Measurements from ENCODE around the gene KYNU.

KYNU gene

DNA sequence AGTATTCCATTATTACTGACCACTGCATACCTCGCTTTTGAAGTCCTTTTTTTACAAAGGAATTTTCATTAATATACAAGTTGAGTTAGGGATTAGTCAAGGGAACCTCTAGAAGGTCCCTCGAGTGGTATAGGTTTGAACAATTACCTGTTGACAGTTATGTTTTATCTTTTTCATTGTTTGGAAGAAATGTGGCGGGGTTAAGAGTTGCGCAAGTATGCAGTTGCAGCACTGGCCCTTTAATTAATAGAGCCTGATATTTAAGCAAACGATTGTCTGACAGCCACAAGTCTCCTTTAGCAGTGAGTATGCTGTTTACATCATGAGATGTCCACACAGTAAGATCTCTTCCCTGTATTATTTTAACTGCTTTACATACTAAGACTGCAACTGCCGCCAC, 24.3 kb downstream of the KYNU start:
- TF ChIP-seq TAF1 (IDR thresholded peaks at IDR 0.05; ENCODE audit: borderline replicate concordance, insufficient read depth, low read length) = no peak
- no peak for TF ChIP-seq SIN3A (IDR thresholded peaks at IDR 0.05; ENCODE audit: borderline replicate concordance, insufficient read depth, low read length)
- TF ChIP-seq, protein P1, sequence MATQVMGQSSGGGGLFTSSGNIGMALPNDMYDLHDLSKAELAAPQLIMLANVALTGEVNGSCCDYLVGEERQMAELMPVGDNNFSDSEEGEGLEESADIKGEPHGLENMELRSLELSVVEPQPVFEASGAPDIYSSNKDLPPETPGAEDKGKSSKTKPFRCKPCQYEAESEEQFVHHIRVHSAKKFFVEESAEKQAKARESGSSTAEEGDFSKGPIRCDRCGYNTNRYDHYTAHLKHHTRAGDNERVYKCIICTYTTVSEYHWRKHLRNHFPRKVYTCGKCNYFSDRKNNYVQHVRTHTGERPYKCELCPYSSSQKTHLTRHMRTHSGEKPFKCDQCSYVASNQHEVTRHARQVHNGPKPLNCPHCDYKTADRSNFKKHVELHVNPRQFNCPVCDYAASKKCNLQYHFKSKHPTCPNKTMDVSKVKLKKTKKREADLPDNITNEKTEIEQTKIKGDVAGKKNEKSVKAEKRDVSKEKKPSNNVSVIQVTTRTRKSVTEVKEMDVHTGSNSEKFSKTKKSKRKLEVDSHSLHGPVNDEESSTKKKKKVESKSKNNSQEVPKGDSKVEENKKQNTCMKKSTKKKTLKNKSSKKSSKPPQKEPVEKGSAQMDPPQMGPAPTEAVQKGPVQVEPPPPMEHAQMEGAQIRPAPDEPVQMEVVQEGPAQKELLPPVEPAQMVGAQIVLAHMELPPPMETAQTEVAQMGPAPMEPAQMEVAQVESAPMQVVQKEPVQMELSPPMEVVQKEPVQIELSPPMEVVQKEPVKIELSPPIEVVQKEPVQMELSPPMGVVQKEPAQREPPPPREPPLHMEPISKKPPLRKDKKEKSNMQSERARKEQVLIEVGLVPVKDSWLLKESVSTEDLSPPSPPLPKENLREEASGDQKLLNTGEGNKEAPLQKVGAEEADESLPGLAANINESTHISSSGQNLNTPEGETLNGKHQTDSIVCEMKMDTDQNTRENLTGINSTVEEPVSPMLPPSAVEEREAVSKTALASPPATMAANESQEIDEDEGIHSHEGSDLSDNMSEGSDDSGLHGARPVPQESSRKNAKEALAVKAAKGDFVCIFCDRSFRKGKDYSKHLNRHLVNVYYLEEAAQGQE (IDR thresholded peaks at IDR 0.05; ENCODE audit: insufficient read depth in 1 of 2, low read depth in 2 of 2, low read length in 2 of 2) = no peak
- TF ChIP-seq POLR2AphosphoS5 (IDR thresholded peaks at IDR 0.05; ENCODE audit: low read depth, low read length) = no peak
- TF ChIP-seq FOXP2 (optimal IDR thresholded peaks at IDR 0.05; ENCODE audit: borderline replicate concordance, extremely low read depth, extremely low read length, insufficient read depth) = no peak

DNA sequence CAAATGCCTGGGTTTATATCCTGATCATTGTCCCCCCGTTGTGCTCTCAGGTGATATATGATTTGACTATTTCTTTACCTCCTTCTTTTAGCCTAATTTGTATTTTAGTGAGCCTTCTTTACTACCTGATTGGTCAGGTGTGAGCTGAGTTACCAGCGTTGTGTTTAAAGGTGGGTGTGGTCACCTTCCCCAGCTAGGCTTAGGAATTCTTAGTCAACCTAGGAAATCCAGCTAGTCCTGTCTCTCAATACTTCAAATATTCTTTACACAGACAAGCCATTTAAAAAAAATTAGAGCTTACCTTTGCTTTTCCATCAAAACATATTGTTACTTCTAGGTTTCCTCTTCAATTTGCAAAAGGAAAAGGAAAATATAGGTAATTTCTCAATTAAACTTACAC, 30.2 kb downstream of the KYNU start:
- TF ChIP-seq POLR2AphosphoS5 (IDR thresholded peaks at IDR 0.05; ENCODE audit: low read depth, low read length) = no peak
- no peak for TF ChIP-seq FOXP2 (optimal IDR thresholded peaks at IDR 0.05; ENCODE audit: borderline replicate concordance, extremely low read depth, extremely low read length, insufficient read depth)
- no peak for TF ChIP-seq TAF1 (IDR thresholded peaks at IDR 0.05; ENCODE audit: borderline replicate concordance, insufficient read depth, low read length)
- TF ChIP-seq SIN3A (IDR thresholded peaks at IDR 0.05; ENCODE audit: borderline replicate concordance, insufficient read depth, low read length) = no peak
- TF ChIP-seq, protein P1 (IDR thresholded peaks at IDR 0.05; ENCODE audit: insufficient read depth in 1 of 2, low read depth in 2 of 2, low read length in 2 of 2) = no peak

DNA sequence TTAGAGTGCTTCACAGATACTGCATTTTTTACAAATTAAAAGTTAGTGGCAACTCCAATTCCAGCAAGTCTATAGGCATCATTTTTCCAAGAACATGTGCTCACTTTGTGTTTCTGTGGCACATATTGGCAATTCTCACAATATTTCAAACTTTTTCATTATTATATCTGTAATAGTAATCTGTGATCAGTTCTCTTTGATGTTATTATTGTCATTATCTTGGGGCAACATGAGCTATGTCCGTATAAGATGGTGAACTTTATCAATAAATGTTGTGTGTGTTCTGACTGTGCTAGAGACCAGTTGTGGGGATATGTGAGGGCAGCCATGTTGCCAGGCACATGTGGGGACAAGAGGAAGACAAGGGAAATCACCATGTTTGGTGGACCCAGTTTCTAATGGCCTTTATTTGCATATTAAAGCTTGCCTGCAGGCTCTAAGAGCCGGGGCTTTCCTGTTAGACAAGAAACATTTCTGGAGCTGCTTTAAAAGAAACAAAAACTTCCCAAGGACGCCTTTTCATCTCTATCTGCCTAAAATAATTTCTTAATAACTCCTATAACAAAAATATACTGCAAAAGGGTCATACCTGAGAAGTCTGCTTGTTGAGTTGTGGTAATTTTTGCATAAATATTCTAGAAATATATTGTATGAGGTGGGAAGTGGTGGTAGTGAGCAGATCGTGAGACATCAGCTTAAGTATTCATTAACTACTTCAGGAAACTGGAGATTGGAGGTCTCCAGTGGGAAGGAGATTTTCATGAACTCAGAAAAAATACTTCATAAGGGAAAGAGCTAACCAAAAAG, 37.2 kb downstream of the KYNU start:
- TF ChIP-seq TAF1 (IDR thresholded peaks at IDR 0.05; ENCODE audit: borderline replicate concordance, insufficient read depth, low read length) (no peak), SIN3A (IDR thresholded peaks at IDR 0.05; ENCODE audit: borderline replicate concordance, insufficient read depth, low read length) (no peak), POLR2AphosphoS5 (IDR thresholded peaks at IDR 0.05; ENCODE audit: low read depth, low read length) (no peak), FOXP2 (optimal IDR thresholded peaks at IDR 0.05; ENCODE audit: borderline replicate concordance, extremely low read depth, extremely low read length, insufficient read depth) (no peak)
- TF ChIP-seq, protein P1 (IDR thresholded peaks at IDR 0.05; ENCODE audit: insufficient read depth in 1 of 2, low read depth in 2 of 2, low read length in 2 of 2) = no peak

- TF ChIP-seq TAF1 (IDR thresholded peaks at IDR 0.05; ENCODE audit: borderline replicate concordance, insufficient read depth, low read length) = no peak
- no peak for TF ChIP-seq FOXP2 (optimal IDR thresholded peaks at IDR 0.05; ENCODE audit: borderline replicate concordance, extremely low read depth, extremely low read length, insufficient read depth)
- TF ChIP-seq SIN3A (IDR thresholded peaks at IDR 0.05; ENCODE audit: borderline replicate concordance, insufficient read depth, low read length) = no peak
- TF ChIP-seq POLR2AphosphoS5 (IDR thresholded peaks at IDR 0.05; ENCODE audit: low read depth, low read length) = no peak
- TF ChIP-seq, protein P1 (IDR thresholded peaks at IDR 0.05; ENCODE audit: insufficient read depth in 1 of 2, low read depth in 2 of 2, low read length in 2 of 2) = no peak
Observed at GRCh38 chr2:142915502-142915901, 38.0 kb downstream of the KYNU start.

Data from PFSK-1 (cell line).